ENCODE data around the gene TBC1D22A. TPM values are rescaled to one million over a fixed set of nuclear protein-coding genes. Genes with fewer than 3 reads are reported as not detected.

TBC1D22A gene
- total and polyA plus RNA-seq, 10 of the 15 experiments (the other 5 are each of a cell fraction or from before 2014, with no cell fraction given): 0.63 to 44.7 (median 27.4) TPM

- TF ChIP-seq SPI1 (IDR thresholded peaks at IDR 0.05; ENCODE audit: borderline replicate concordance, insufficient read depth, low read depth, low read length): no peak
- no peak for TF ChIP-seq IRF5 (IDR thresholded peaks at IDR 0.05; ENCODE audit: borderline replicate concordance)
- TF ChIP-seq BCL11A (IDR thresholded peaks at IDR 0.05; ENCODE audit: low read depth, low read length): no peak
- TF ChIP-seq SUZ12 (IDR thresholded peaks at IDR 0.05; ENCODE audit: unreplicated experiment): no peak
- no peak for TF ChIP-seq POLR2A (IDR thresholded peaks at IDR 0.05; ENCODE audit: low read depth, low read length)
- no peak for TF ChIP-seq CHD2 (IDR thresholded peaks at IDR 0.05; ENCODE audit: borderline replicate concordance, low read depth, low read length)
- no peak for TF ChIP-seq EGR1 (IDR thresholded peaks at IDR 0.05; ENCODE audit: borderline replicate concordance in 1 of 2, low read depth in 2 of 2, low read length in 2 of 2)
- TF ChIP-seq RELA (IDR thresholded peaks at IDR 0.05; ENCODE audit: borderline replicate concordance, partially characterized antibody): no peak
These were observed 278.2 kb downstream of the TBC1D22A start (continued) for GRCh38 chr22:47040486-47041270.

- ChIA-PET SMC1A (ENCODE audit: uncharacterized antibody, unreplicated experiment) (no interaction called here), POLR2A (no interaction called here), RAD21 (ENCODE audit: unreplicated experiment) (no interaction called here), CTCF (no interaction called here)
- no peaks in the 10 kb centered on the region for H3K79me2 ChIP-seq (ENCODE audit: control insufficient read depth, insufficient read depth, low read length)
- H3K4me1 ChIP-seq (ENCODE audit: control insufficient read depth, insufficient read depth, low read length): no peaks in the 10 kb centered on the region; the same call in 1 of the 2 replicates
- no peaks in the 10 kb centered on the region for H4K20me1 ChIP-seq (ENCODE audit: control insufficient read depth, insufficient read depth)
- ATAC-seq (no peak), FAIRE-seq (no peak), DNase-seq (ENCODE audit: low read depth, low spot score) (no peak)
- peaks cover 2 to 6% of the 10 kb centered on the region in 2 experiments; a peak in 3 of 4 replicates for H3K36me3 ChIP-seq (ENCODE audit: control insufficient read depth in 2 of 2, insufficient read depth in 2 of 2, low read length in 1 of 2)
- H3K27ac ChIP-seq (ENCODE audit: control insufficient read depth, insufficient read depth): no peak overlapping the region
- no peaks in the 10 kb centered on the region for H3K27me3 ChIP-seq (replicated peaks in 1 of 2; ENCODE audit: control insufficient read depth in 2 of 2, insufficient read depth in 2 of 2, low read length in 1 of 2)
- intact Hi-C loops (cut with micrococcal nuclease; ENCODE audit: unreplicated experiment) (no loop called here), in situ Hi-C loops (cut with MboI) (no loop called here)
- H3K9ac ChIP-seq (ENCODE audit: control insufficient read depth, insufficient read depth, low read length): no peak overlapping the region
- TF ChIP-seq ETV6 (conservative IDR thresholded peaks at IDR 0.05 in 1 of 2, IDR thresholded peaks at IDR 0.05 in 1 of 2; ENCODE audit: borderline replicate concordance in 1 of 2, low read depth in 1 of 2): no peak
- no peak for TF ChIP-seq MYB (IDR thresholded peaks at IDR 0.05; ENCODE audit: borderline replicate concordance, low read depth, low read length)
- no peak for TF ChIP-seq RELB (IDR thresholded peaks at IDR 0.05; ENCODE audit: low read depth)
- TF ChIP-seq HDGF (IDR thresholded peaks at IDR 0.05): no peak
- BruUV-seq (replicated peaks): no TSS peak
- WGBS (ENCODE audit: insufficient coverage, insufficient replicate concordance, low lambda C conversion rate, missing lambda C conversion rate): 91% methylated on average over 27 of the region's 27 CpGs
- no peak overlapping the region for H3K4me3 ChIP-seq
- H3K4me2 ChIP-seq (ENCODE audit: control insufficient read depth, insufficient read depth): no peak overlapping the region
- H2AFZ ChIP-seq (ENCODE audit: control insufficient read depth, low read depth, low read length): no peak overlapping the region
- no peaks in the 10 kb centered on the region for H3K9me3 ChIP-seq (replicated peaks; ENCODE audit: control insufficient read depth, insufficient read depth, low read length)
These were observed 279.0 kb downstream of the TBC1D22A start for GRCh38 chr22:47041271-47042115.

Data from GM12878 (cell line).